Measurements from ENCODE around the gene IL6.
A peak's percentile ranks its signal among the peaks of the same experiment; 100 is the strongest.
"Not testable (repeated sequence)": the region's sequence is repeated elsewhere in the genome, so short reads cannot be mapped to it uniquely, and the experiment has no call there.

IL6 gene

GRCh38 chr7:22726907-22727713 lies at the start of gene IL6:
TSS of gene IL6 (plus strand) at chr7:22727200. CDS start at chr7:22727263, 63 bp downstream.
- DNase-seq (ENCODE audit: low spot score) = peak; percentile 26

- not testable (repeated sequence) for DNase-seq (ENCODE audit: low spot score)
Observed at GRCh38 chr7:22677263-22677662, 49.7 kb upstream of the IL6 start.

GRCh38 chr7:22677680-22678079 lies 49.3 kb upstream of the IL6 start:
- no peak for DNase-seq (ENCODE audit: low spot score)

GRCh38 chr7:22680482-22680911 lies 46.5 kb upstream of the IL6 start:
- no peak for DNase-seq (ENCODE audit: low spot score)

GRCh38 chr7:22681312-22681711 lies 45.7 kb upstream of the IL6 start:
- DNase-seq (ENCODE audit: low spot score) = no peak

- DNase-seq (ENCODE audit: low spot score) = no peak
Observed at GRCh38 chr7:22681852-22682657, 44.9 kb upstream of the IL6 start.

GRCh38 chr7:22683379-22683778 lies 43.6 kb upstream of the IL6 start:
- no peak for DNase-seq (ENCODE audit: low spot score)

- no peak for DNase-seq (ENCODE audit: low spot score)
Observed at GRCh38 chr7:22686620-22687019, 40.4 kb upstream of the IL6 start.

GRCh38 chr7:22688084-22688483 lies 38.9 kb upstream of the IL6 start:
- DNase-seq (ENCODE audit: low spot score) = no peak

GRCh38 chr7:22688934-22689333 lies 38.1 kb upstream of the IL6 start:
- not testable (repeated sequence) for DNase-seq (ENCODE audit: low spot score)

GRCh38 chr7:22694597-22695207 lies 32.3 kb upstream of the IL6 start:
- no peak for DNase-seq (ENCODE audit: low spot score)

GRCh38 chr7:22695476-22696132 lies 31.4 kb upstream of the IL6 start:
- no peak for DNase-seq (ENCODE audit: low spot score)

- no peak for DNase-seq (ENCODE audit: low spot score)
Observed at GRCh38 chr7:22696541-22697228, 30.3 kb upstream of the IL6 start.

GRCh38 chr7:22697322-22697859 lies 29.6 kb upstream of the IL6 start:
- DNase-seq (ENCODE audit: low spot score) = no peak

- DNase-seq (ENCODE audit: low spot score) = no peak
Observed at GRCh38 chr7:22697876-22698606, 29.0 kb upstream of the IL6 start.

- no peak for DNase-seq (ENCODE audit: low spot score)
Observed at GRCh38 chr7:22698767-22699166, 28.2 kb upstream of the IL6 start.

GRCh38 chr7:22700559-22701002 lies 26.4 kb upstream of the IL6 start:
- no peak for DNase-seq (ENCODE audit: low spot score)

GRCh38 chr7:22702516-22702915 lies 24.5 kb upstream of the IL6 start:
- no peak for DNase-seq (ENCODE audit: low spot score)

GRCh38 chr7:22703107-22703855 lies 23.7 kb upstream of the IL6 start:
- DNase-seq (ENCODE audit: low spot score) = not testable (repeated sequence)

All from LoVo (cell line).